Thyroid gland (tissue), 4 donors: ENCODE data around the gene PFDN6. TPM values are rescaled to one million over a fixed set of nuclear protein-coding genes. Genes with fewer than 3 reads are reported as not detected.
A peak's percentile ranks its signal among the peaks of the same experiment; 100 is the strongest.

Experiments used
- DNase-seq, 2 donors: peaks; one replicate each; pipeline ENCODE4 v3.0.0-alpha.2; 2019
- H3K27ac ChIP-seq, 3 donors: fragments of 200-600 bp; sonication (generic); 1 replicate in 2 of 3; 2 replicates in 1 of 3; pipeline ENCODE4 v1.5.1; 2016 to 2019; ENCODE audit warnings: mild to moderate bottlenecking in 1 of 3, moderate library complexity in 1 of 3
- H3K27me3 ChIP-seq: fragments of 200-600 bp; sonication (generic); one replicate; pipeline ENCODE4 v1.5.1; 2019
- H3K36me3 ChIP-seq, 2 donors: fragments of 200-600 bp; sonication (generic); one replicate each; pipeline ENCODE4 v1.5.1; 2016 to 2019
- H3K4me1 ChIP-seq, 2 donors: fragments of 200-600 bp; sonication (generic); one replicate each; pipeline ENCODE4 v1.5.1; 2017 to 2019
- H3K4me3 ChIP-seq, 3 donors: fragments of 200-600 bp; sonication (generic); replicated peaks in 1 of 3; 1 replicate in 2 of 3; 2 replicates in 1 of 3; pipeline ENCODE4 v1.5.1; 2016; ENCODE audit warnings: mild to moderate bottlenecking in 1 of 3
- H3K9me3 ChIP-seq: fragments of 200-600 bp; sonication (generic); one replicate; pipeline ENCODE4 v1.5.1; 2017
- CTCF ChIP-seq, 6 experiments: fragments of 200-600 bp in 3 of 6; fragments of 450-650 bp in 3 of 6; sonication (generic) in 3 of 6; IDR thresholded peaks; one replicate each; pipeline ENCODE4 v1.5.1; 2016 to 2019; ENCODE audit warnings: antibody characterized with exemption in 6 of 6, mild to moderate bottlenecking in 2 of 6, inconsistent platforms in 1 of 6, moderate library complexity in 1 of 6
- POLR2A ChIP-seq, 2 donors: fragments of 450-650 bp; IDR thresholded peaks; one replicate each; pipeline ENCODE4 v1.6.1; 2017; ENCODE audit warnings: antibody characterized with exemption in 2 of 2, mild to moderate bottlenecking in 2 of 2, moderate library complexity in 1 of 2
- WGBS, 2 donors: methylation state at CpG; one replicate each; pipeline ENCODE4 v1.1.5; 2017; 5-methylcytosine and 5-hydroxymethylcytosine counted together
- intact Hi-C: fragments of 100-400 bp; cut with DNase I; formaldehyde crosslinking; loops from one replicate; pipeline ENCODE4 v1.15.1; 2023
- total RNA-seq, 4 donors: library from RNA; depleted of rRNA; stranded (reverse); fragments of >200 nt; gene quantifications; one replicate each; pipeline ENCODE4 v1.2.3, GENCODE V29; 2016

PFDN6 gene
- total RNA-seq, 4 donors from 2014 or later = 29.1 to 51.9 (median 35.6) TPM

- DNase-seq = peak; percentile 76 to 80
- intact Hi-C loops = no loop called here
- H3K4me1 ChIP-seq = peaks cover 7 to 21% of the 10 kb centered on the region in 2 donors
- no peaks in the 10 kb centered on the region for H3K9me3 ChIP-seq
- TF ChIP-seq CTCF (IDR thresholded peaks at IDR 0.05) (no peak), POLR2A (IDR thresholded peaks at IDR 0.05) (peak in 1 of 2 donors; percentile 68)
- peak overlapping the region; percentile 95 to 97 (median 96) for H3K27ac ChIP-seq
- no peaks in the 10 kb centered on the region for H3K27me3 ChIP-seq
- H3K4me3 ChIP-seq = peak overlapping the region in 2 of 3 donors; percentile 67 to 94
- peaks cover 6 to 36% of the 10 kb centered on the region in 2 donors for H3K36me3 ChIP-seq
- WGBS, 2 donors = 2 to 3% methylated on average over 32 to 34 of the region's 42 CpGs
Observed at GRCh38 chr6:33297956-33298772, 8.8 kb downstream of the PFDN6 start.

GRCh38 chr6:33298773-33299236 lies 9.4 kb downstream of the PFDN6 start, which contains the start of gene RGL2:
Gene RGL2, minus strand, starts transcription at chr6:33298942. Its CDS starts 332 bp downstream, at chr6:33298610.
- peaks cover 7 to 21% of the 10 kb centered on the region in 2 donors for H3K4me1 ChIP-seq
- no peaks in the 10 kb centered on the region for H3K9me3 ChIP-seq
- H3K27ac ChIP-seq = peak within 1 kb of the TSS; percentile 95 to 97 (median 96)
- peak within 1 kb of the TSS; percentile 4 to 94 (median 67) for H3K4me3 ChIP-seq
- DNase-seq = peak; percentile 84 to 85
- intact Hi-C loops = no loop called here
- TF ChIP-seq POLR2A (IDR thresholded peaks at IDR 0.05) (no peak), CTCF (IDR thresholded peaks at IDR 0.05) (no peak)
- WGBS, 2 donors = 0 to 1% methylated on average over 24 to 32 of the region's 34 CpGs
- no peaks in the 10 kb centered on the region for H3K27me3 ChIP-seq
- H3K36me3 ChIP-seq = peaks cover 6 to 33% of the 10 kb centered on the region in 2 donors

DNA sequence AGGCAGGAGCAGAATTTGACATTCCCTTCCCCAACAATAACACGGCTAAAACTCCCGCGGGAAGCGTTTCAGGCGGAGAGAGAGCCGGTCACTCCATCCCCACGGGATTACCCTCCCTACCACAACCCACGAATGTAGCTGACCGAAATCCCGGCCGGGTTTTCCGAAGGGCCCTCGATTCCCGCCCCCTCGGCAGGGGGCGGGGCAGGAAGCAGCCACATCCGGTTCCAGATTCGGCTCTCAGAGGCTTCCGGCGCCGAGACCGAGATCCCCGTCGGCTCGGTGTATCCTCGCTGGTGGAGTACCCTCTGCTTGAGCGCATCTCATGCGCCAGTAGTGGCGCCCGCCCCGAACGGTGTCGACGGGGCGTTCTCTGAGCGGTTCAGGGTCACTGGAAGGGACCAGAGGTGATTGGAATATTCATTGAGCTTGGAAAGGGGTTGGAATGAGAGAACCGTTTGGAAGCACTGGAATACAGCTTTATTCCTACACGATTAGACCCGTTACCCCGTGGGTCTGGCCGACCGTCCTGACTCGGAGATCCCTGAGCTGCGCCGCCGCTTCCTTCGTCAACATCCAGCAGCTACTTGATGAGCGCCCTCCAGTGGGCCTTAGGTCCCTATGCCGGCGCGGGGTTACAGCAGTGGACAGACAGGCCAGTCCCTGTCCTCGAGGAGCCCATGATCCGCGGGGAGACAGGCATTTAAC lies 10.0 kb downstream of the PFDN6 start:
- TF ChIP-seq CTCF (IDR thresholded peaks at IDR 0.05) (peak; percentile 34 to 70 (median 60)), POLR2A (IDR thresholded peaks at IDR 0.05) (peak; percentile 17 to 83)
- H3K36me3 ChIP-seq = peaks cover 7 to 35% of the 10 kb centered on the region in 2 donors

DNA sequence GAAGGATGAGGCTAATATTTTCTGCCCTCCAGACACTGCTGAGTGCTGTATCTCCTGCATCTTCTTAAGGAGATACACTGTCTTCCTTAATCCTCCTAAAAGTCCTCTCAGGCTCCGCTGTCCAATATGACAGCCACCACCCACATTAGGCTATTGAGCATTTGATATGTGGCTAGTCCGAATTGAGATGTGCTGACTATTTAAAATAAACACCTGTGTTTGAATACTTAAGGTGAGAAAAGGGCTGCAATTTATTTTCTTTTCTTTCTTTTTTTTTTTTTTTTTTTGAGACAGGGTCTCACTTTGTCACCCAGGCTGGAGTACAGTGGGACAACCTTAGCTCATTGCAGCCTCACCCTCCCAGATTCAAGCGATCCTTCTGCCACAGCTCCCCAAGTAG lies 12.5 kb downstream of the PFDN6 start:
- peaks cover 8 to 26% of the 10 kb centered on the region in 2 donors for H3K36me3 ChIP-seq
- TF ChIP-seq POLR2A (IDR thresholded peaks at IDR 0.05) = no peak
- TF ChIP-seq CTCF (IDR thresholded peaks at IDR 0.05) = no peak
- H3K9me3 ChIP-seq = no peaks in the 10 kb centered on the region
- DNase-seq = no peak
- H3K27ac ChIP-seq = no peak overlapping the region
- intact Hi-C loops = no loop called here
- H3K4me3 ChIP-seq = no peak overlapping the region
- 82 to 95% methylated on average over 3 of the region's 3 CpGs for WGBS, 2 donors
- H3K4me1 ChIP-seq = peaks cover 7 to 21% of the 10 kb centered on the region in 2 donors
- no peaks in the 10 kb centered on the region for H3K27me3 ChIP-seq

More for the DNA sequence above, 10.0 kb downstream of the PFDN6 start:
- peak; percentile 92 for DNase-seq
- Histone ChIP-seq H3K27me3 (no peaks in the 10 kb centered on the region), H3K9me3 (no peaks in the 10 kb centered on the region), H3K4me1 (peaks cover 7 to 21% of the 10 kb centered on the region in 2 donors), H3K27ac (peak overlapping the region; percentile 95 to 97 (median 96)), H3K4me3 (peak overlapping the region; percentile 4 to 94 (median 67))
- 0% methylated on average over 28 to 40 of the region's 54 CpGs for WGBS, 2 donors
- intact Hi-C loops = no loop called here
